ENCODE measurements around the gene CPOX.
"Not testable (repeated sequence)": the region's sequence is repeated elsewhere in the genome, so short reads cannot be mapped to it uniquely, and the experiment has no call there.

GRCh38 chr3:98641756-98642155 is 48.3 kb upstream of the CPOX start:
- not testable (repeated sequence) for TF ChIP-seq CTCF (IDR thresholded peaks at IDR 0.05; ENCODE audit: insufficient read depth, low read length, poor library complexity, severe bottlenecking); EZH2phosphoT487 (conservative IDR thresholded peaks at IDR 0.05; ENCODE audit: low read length)
